GM03348 (cell line): ENCODE data around the gene MKRN1.
"Not testable (repeated sequence)": the region's sequence is repeated elsewhere in the genome, so short reads cannot be mapped to it uniquely, and the experiment has no call there.

Experiments used
- DNase-seq: peaks from one replicate; pipeline ENCODE4 v3.0.0; 2012; ENCODE audit warnings: low spot score

Gene MKRN1

DNA sequence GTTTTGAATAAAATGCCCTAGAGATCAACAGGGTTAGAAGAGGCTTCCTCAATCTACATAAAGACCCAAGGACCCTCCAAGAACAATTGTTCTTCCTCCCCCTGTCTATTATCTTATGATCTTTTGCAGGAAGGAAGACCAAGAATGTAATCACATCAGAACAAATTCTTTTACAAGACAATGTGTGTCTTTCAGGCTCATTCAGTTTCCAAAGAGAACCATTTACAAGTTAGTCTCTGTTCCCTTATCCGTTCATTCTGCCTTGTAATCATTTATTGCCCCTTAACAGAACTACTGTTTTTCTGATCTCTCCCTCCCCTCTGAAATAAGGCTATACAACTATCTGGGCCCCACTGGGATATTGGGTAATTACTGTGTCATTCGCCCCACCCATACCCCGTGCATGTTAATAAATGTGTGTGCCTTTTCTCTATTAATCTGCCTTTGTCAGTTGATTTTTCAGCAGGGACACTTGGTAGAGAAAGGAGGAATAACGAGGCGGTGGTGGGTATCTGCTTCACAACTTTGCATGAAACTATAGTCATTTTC is 5.7 kb upstream of the MKRN1 start:
- no peak for DNase-seq

DNA sequence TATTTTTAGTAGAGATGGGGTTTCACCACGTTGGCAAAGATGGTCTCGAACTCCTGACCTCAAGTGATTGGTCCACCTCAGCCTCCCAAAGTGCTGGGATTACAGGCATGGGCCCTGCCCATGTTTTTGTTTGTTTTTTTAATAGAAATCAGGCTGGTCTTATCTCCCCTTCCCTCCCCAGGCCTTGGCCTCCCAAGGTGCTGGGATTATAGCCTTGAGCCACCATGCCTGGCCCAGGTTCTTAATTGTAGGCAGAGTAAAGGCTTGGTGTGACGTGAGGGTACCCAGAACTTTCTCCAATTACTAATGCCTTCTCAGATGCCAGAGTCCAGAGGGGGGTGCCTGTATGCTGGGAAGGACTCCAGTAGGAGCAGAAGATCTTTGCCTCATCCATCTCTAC is 5.2 kb upstream of the MKRN1 start:
- no peak for DNase-seq

DNA sequence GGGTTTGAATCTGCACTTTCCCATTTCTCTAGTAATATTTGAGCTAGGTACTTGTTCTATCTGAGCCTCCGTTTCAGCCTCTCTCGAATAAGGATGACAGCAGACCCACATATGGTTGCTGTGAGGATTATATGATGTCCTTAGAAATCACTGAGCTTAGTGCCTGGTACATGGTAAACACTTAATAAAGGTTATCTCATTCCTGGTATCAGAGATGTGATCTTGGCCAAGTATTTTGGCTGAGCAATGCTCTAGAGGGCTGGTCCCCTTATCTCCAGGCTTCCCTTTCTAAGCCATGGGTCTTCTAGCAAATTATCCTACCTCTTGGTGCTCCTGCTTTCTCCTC is 407 bp upstream of the MKRN1 start:
- DNase-seq, result no peak

DNA sequence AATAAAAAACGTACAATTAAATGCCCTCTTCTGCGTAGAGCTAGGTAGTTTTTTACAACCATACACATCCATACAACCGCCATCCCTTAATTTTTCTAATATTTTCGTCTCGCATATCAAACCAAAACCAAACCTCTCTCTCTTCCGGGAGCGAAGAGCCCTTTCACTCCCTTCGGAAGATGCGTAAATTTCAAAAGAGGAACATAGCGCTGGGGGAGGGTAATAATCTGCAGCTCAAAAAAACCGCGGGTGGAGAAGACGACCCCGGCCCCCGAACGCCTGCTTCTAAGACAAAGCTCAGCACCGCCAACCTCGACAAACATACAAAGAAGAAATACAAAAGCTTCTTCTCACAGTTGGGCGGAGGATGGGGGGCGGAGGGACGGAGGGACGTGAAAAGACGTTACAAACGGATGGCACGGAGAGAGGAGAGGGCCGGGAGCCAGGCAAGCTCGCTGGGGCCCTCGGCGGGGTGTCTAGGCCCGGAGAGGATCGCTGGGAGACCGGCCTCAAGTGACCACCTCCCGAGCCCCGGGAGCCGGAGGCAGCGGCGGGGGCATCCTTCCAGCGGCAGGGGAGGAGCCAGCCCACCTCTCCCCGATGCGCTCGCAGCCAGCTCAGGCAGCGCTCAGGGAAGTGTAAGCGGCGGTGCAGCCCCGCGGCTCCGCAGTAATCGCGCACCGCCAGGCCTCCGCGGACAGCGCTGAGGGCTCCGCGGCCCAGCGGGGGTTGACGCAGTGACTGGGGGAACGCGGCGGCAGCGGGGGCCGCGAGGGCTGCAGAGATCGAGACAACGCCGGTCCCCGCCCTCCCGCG is 851 bp downstream of the MKRN1 start:
- DNase-seq, result peak; percentile 72

DNA sequence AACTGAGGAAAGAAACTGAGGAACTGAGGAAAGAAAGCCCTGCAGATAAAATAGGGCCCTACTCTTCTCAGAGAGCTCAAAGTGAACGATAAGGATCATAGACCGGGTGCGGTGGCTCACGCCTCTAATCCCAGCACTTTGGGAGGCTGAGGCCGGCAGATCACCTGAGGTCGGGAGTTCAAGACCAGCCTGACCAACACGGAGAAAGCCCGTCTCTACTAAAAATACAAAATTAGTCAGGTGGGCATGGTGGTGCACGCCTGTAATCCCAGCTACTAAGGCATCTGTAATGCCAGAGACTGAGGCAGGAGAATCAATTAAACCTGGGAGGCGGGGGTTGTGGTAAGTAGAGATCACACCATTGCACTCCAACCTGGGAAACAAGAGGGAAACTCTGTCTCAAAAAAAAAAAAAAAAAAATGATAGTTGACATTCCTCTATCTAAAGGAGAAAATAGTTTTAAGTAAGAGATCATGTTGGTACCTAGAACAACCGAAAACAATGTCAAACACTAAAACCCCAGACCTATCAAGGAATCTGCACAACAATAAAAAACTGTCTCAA is 2.5 kb downstream of the MKRN1 start:
- DNase-seq, result no peak

DNA sequence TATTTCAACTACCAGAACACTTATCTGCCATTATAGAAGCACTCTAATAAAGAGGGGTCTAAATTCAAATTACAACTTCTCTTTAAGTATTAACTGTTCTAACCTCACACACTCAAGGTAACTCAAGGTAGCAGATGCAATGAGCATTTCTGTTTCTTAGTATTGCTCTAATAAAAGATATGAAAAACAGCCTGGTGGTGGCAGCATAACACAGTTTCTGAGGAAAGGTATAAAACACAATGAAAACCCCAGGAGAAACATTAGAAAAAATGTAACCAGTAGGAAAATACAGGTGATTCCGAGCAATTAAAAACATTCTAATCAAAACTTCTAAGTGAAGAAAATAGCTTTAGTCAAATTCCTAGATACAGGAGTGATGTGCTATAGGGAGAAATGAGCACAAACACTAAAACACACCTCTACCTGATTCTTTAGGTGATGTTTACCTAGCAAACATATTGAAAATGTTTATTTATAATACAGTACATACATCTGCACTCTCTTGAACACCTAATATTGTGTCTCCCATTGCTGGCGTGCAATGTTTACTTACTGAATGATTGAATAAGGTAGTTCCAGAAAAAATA is 3.5 kb downstream of the MKRN1 start:
- DNase-seq, result peak; percentile 63

DNA sequence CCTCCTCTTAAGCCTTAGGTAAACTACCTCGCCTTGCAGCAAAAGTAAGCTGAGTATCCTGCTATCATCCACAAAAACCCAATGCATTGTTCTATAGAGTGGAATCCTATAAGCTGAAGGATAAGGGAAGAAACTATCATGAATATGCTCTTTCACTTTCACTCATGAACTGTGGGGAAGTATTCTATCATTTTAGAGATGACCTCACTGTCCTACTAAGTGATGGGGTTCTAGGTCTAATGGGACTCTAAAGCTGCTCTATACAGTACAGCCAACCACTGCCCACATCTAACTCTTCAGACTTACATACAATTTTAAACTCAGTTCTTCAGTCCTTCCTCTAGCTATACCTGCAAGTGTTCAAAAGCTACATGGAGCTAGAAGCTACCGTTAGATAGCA is 16.2 kb downstream of the MKRN1 start:
- DNase-seq, result no peak

DNA sequence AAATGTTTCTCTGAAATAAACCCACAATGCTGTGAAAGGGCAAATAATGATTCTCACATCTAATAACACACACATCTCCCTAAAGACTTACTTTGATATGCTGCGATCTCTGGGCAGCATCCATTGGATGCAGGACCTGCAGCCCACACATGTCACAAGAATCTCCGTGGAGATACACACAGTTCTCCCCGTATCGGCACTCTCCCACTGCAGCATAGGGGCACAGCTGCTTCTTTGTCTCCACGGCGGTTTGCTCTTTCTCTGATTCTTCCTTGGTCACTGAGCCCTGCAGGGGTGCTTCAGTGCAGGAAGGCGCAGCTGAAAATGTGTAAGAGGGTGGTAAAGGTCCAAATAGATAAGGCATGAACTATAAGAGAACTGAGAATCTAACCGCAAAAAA is 20.4 kb downstream of the MKRN1 start:
- DNase-seq, result no peak

DNA sequence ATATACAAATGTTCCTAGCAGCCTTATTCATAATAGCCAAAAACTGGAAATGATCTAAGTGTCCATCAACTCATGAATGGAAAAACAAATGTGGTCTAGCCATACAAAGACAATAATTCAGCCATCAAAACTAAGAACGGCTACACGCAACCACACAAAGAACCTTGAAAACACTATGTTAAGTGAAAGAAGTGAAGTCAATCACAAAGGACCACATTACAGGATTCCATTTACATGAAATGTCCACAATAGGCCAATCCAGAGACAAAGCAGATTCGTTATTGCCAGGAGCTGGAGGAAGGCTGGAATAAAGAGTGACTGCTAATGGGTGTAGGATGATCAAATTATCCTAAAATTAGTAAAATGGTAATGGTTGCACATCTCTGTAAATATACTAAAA is 21.1 kb downstream of the MKRN1 start:
- DNase-seq, result no peak

DNA sequence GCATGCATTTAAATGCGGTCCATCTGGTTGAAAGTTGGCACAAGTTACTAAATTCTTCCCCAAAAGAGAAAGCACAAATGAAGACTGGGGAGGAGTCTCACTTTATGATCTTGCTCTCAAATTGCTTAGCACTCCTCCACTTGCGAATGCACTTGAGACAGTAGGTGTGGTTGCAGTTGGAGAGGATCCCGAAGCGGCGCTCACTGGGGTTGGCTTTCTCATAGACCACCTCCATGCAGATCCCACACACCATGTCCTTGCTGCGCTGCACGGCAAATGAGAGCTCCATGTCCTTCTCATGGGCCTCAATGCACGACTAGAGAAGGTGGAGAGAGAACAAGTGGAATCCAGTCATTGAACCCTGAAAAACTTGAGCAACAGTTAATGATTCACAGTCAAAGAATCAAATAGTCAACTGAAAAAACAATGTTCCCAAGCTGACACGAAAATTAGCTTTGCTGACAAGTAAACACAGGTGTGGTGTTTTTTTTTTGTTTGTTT is 22.7 kb downstream of the MKRN1 start:
- DNase-seq, result no peak

DNA sequence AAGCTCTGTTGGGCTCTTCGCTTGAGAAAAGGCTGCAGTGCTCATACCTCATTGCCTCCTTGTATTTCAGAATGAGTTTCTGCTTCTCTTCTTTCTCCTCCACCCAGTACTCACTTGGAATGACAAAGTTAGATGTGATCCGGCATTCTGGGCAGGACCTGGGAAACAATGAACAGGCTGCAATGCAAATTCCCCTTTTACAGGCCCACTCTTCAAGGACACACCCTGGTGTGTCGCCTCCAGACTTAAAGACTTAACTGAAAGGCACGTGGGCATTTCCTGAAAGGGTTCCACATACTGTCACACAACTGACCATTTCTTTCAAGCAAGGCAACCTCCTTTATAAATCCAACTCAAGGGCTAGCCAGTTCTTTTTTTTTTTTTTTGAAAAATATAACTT is 23.6 kb downstream of the MKRN1 start:
- DNase-seq, result no peak

DNA sequence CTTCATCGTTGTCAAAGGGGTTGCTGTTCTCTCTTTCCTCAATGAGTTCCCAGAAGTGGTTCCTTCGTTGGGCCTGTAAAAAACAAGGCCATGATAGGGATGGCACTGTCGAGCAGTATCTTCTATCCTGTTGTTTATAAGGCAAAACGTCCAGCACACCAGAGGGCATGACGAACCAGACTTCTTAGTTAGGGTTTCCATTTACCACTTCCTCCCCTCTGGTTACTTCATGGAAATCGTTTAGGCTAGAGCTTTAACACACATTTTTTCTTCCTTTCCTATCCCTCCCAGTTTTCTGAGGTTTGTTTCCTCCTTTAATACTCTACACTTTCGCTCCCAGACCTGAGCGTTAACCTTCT is 24.7 kb downstream of the MKRN1 start:
- no peak for DNase-seq

DNA sequence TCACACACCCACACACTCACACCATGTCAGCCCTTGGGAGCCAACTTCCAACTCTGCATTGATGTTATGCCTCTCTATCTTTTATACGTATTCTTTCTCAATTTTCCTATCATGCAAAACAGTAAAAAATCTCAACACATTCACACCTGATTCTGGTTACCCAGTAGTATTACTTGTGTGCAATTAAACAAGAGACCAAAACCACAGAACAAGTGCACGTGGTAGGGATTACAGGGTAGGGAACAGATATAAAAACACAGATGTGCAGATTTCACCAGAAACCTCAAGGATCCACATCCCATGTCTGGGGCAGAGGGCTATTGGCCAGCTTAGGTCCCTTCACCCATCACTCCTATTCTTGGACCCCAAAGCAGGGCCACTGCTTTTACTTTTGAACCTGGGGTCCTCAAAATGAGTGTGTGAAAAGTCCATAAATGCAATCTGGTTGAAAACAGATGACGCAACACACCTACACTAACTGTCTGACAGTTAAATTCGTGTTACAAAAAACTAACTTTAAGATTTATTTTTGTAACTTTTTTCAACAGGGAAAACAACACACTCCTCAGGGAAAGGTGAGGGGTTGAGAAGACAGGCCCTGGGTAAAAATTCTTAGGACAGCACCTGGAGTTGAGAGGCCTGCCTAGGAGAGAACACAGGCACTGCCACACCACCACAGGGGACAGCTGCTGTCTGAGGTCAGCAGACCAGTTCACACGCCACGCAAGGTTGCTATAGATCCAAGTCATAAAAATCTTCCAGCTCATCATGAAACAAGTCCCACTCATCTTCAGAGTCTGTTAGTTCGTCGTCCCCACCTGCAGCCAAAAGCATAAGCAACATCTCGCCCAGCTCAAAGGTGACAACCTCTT is 25.3 kb downstream of the MKRN1 start:
- not testable (repeated sequence) for DNase-seq

DNA sequence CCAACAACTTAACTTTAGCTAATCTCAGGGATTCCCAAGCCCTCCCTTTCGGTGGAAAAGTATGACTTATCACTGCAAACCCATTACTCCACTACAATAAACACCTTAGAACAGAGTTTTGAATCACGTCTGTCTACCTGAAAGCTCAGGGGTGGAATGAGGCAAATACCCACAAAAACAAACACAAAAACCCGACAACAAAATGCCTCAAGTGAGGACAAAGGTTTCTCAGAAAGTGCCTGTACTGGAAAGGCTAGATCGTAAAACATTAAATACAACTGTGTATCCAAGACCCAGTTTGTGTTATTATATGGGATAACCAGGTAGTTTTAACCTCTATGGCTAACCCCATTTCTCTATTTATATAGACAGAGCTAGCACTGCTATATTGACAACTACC is 26.0 kb downstream of the MKRN1 start:
- no peak for DNase-seq

DNA sequence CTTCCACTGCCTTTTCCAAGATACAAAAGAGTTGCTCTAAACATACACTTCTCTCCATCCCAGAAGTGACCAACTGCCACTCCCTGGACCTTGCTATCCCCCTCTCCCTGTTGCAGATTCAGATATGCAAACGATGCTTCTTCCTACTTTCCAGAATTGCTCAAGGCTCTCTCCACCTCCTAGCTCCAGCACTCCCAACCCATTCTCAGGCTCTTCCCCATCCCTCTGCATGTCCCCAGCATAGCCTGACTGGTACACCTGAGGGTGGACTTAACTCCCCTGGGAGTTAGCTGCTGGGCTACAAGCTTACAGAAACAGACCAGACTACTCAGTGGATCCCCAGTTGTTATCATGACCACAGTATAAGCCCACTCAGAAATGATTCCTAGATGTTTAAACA is 27.6 kb downstream of the MKRN1 start:
- DNase-seq, result no peak

DNA sequence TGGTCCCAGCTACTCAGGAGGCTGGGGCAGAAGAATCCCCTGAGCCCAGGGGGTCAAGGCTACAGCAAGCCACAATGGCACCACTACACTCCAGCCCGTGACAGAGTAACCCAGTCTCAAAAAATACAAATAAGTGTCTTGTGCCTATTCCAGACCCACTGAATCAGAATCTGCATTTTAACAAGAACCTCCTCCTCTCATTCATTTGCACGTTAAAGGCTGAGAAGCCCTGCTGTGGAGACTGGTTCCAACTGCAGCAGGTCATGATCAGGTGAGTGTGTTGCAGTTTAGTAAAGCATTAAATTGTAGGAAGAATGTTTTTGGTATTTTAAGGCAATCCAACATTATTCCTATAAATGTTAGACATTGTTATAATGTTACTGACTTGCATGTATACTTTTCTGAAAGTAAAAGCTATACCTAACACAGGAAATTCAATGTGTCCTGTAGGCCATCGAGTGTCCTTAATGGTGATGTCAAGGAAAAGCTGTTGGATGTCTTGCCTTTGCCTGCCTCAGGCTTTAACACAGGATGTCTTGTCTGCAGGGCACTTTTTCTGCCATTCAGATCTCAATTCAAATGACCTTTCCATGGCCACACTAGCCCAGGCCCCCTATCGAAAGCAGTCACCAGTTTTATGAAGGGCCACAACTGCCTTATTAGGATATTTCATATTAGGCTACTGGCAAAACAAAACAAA is 30.4 kb downstream of the MKRN1 start:
- no peak for DNase-seq

DNA sequence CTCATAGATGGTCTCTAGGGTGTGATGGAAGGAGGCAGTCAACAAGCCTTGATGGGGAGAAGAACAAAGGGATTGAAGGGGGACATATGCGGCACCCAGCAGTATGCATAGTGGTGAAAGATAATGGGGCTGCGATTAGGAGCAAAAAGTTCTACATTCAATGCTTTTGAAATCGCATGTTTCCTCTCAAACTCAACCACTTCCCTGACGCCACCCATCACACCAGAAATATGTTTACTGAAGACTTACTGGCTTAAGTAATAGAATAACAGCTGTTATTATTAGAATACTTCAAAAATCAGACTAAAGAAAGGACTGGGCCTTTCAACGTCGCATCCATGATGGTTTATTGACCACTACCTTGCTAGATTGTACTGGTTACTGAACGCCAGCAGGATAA is 31.5 kb downstream of the MKRN1 start:
- no peak for DNase-seq

DNA sequence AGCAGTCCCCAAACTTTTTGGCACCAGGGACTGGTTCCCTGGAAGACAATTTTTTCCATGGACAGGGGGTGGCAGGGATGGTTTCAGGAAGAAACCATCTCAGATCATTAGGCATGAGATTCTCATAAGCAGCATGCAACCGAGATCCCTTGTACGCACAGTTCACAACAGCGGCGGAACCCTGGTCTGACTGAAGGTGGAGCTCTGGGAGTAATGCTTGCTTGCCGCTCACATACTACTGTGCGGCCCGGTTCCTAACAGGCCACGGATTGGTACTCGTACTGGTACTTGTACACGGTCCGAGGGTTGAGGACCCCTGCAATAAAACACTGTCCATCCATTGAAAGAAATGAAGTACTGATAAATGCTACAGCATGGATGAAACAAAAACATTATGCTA is 32.8 kb downstream of the MKRN1 start:
- no peak for DNase-seq

DNA sequence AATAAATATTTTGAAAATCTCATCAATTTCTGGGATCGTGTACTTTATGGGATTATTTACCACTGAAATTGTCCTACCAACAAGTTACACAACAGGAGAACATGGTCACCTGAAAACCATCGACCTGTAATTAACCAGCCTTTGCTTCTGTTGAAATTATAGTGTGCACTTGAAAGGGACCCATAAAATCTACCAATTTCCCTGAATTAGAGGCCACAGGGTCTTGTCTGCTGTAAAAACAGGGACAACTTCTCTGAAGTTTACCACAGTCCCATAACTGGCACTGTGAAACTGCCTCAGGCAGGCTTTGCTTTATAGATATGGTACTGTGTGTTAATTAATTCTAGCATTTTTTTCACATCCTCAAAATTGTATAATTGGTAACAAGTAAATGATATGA is 37.8 kb downstream of the MKRN1 start:
- DNase-seq, result no peak

DNA sequence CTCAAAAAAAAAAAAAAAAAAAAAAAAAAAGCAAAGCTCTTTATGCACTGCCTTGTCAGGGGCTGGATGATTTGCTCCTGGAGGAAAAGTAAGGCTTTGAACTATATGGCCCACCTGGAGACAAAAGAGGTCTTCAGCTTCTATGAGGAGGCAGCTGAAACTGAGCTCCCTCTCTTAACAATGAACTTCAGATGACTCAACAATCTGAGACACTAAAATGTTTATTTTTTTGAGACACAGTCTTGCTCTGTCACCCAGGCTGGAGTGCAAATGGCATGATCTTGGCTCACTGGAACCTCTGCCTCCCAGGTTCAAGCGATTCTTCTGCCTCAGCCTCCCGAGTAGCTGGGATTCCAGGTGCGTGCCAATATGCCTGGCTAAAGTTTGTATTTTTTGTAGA is 38.7 kb downstream of the MKRN1 start:
- no peak for DNase-seq

DNA sequence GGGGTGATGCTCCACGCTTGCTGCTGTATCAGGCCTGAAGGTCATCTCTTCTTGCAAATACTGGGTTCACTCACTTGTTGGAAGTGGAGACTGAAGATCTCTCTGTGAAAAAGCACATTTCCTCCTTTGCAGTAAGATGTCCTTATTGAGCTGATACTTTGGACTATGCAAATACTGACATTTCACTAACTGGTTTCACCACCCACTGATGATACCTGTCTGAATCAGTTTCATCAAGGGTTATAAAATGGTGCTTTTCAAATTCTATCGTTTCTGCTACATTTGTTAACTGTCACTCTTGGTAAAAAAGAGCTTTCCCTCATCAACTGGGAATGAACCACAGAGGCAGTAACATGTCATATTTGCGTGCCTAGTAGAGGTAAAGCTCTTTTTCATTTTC is 39.9 kb downstream of the MKRN1 start:
- DNase-seq, result no peak
